MM.1S (cell line): Measurements from ENCODE around the gene TXNL4B.

ENCODE experiments used
- DNase-seq: peaks from one replicate; pipeline ENCODE4 v3.0.0-alpha.2; 2015
- H2AFZ ChIP-seq: fragments of 300-600 bp; sonication (generic); 2 replicates; pipeline ENCODE4 v1.6.0; 2016; ENCODE audit warnings: antibody characterized with exemption, low read length
- H3F3A ChIP-seq: fragments of 300-600 bp; sonication (generic); 2 replicates; pipeline ENCODE4 v1.6.1; 2016; ENCODE audit warnings: mild to moderate bottlenecking, antibody characterized with exemption, low read length, moderate library complexity, mixed read lengths; ENCODE audit not compliant: insufficient read depth
- H3K27ac ChIP-seq: fragments of 300-600 bp; sonication (generic); 2 replicates; pipeline ENCODE4 v1.5.1; 2016; ENCODE audit warnings: mild to moderate bottlenecking, low read length
- H3K27me3 ChIP-seq: fragments of 300-600 bp; sonication (generic); replicated peaks from 2 replicates; pipeline ENCODE4 v1.6.0; 2016; ENCODE audit warnings: low read length; ENCODE audit not compliant: insufficient read depth
- H3K36me3 ChIP-seq: fragments of 300-600 bp; sonication (generic); replicated peaks from 2 replicates; pipeline ENCODE4 v1.6.1; 2016; ENCODE audit warnings: mild to moderate bottlenecking, low read length, mixed read lengths; ENCODE audit not compliant: insufficient read depth
- H3K4me1 ChIP-seq: fragments of 300-600 bp; sonication (generic); 2 replicates; pipeline ENCODE4 v1.6.1; 2016; ENCODE audit warnings: low read length, mixed read lengths
- H3K4me2 ChIP-seq: fragments of 300-600 bp; sonication (generic); 2 replicates; pipeline ENCODE4 v1.6.0; 2016; ENCODE audit warnings: low read depth, low read length
- H3K4me3 ChIP-seq: fragments of 300-600 bp; sonication (generic); 2 replicates; pipeline ENCODE4 v1.5.1; 2016; ENCODE audit warnings: low read length, mixed read lengths
- H3K79me2 ChIP-seq: fragments of 300-600 bp; sonication (generic); 2 replicates; pipeline ENCODE4 v1.6.1; 2016; ENCODE audit warnings: mixed run types, low read length, mixed read lengths
- H3K9ac ChIP-seq: fragments of 300-600 bp; sonication (generic); 2 replicates; pipeline ENCODE4 v1.6.1; 2016; ENCODE audit warnings: low read length, mixed read lengths
- H3K9me2 ChIP-seq: fragments of 300-600 bp; sonication (generic); replicated peaks from 2 replicates; pipeline ENCODE4 v1.6.1; 2016; ENCODE audit warnings: mild to moderate bottlenecking, low read length, mixed read lengths; ENCODE audit not compliant: insufficient read depth
- H3K9me3 ChIP-seq: fragments of 300-600 bp; sonication (generic); replicated peaks from 2 replicates; pipeline ENCODE4 v1.6.1; 2016; ENCODE audit warnings: mild to moderate bottlenecking, low read length, mixed read lengths; ENCODE audit not compliant: insufficient read depth
- H4K20me1 ChIP-seq: fragments of 300-600 bp; sonication (generic); 2 replicates; pipeline ENCODE4 v1.6.1; 2016; ENCODE audit warnings: mild to moderate bottlenecking, low read length, moderate library complexity, mixed read lengths; ENCODE audit not compliant: insufficient read depth
- CTCF ChIP-seq: fragments of 300-600 bp; sonication (generic); IDR thresholded peaks from 2 replicates; pipeline ENCODE4 v1.5.1; 2016; ENCODE audit warnings: antibody characterized with exemption, low read length, mixed read lengths
- EZH2 ChIP-seq: fragments of 300-600 bp; sonication (generic); optimal IDR thresholded peaks from 2 replicates; pipeline ENCODE3; 2017; ENCODE audit warnings: low read depth, mild to moderate bottlenecking, antibody characterized with exemption, low read length, mixed read lengths
- EZH2phosphoT487 ChIP-seq: fragments of 300-600 bp; sonication (generic); IDR thresholded peaks from 2 replicates; pipeline ENCODE4 v1.6.1; 2018; ENCODE audit warnings: antibody characterized with exemption, low read length

Gene TXNL4B

GRCh38 chr16:72066747-72067146 lies 26.7 kb downstream of the TXNL4B start:
- peak; percentile 41 for DNase-seq
- Histone ChIP-seq H3K27me3 (no peaks in the 10 kb centered on the region), H3K9me2 (no peaks in the 10 kb centered on the region), H3F3A (no peaks in the 10 kb centered on the region), H3K36me3 (no peaks in the 10 kb centered on the region), H3K4me1 (no peaks in the 10 kb centered on the region), H3K9me3 (no peaks in the 10 kb centered on the region), H4K20me1 (no peaks in the 10 kb centered on the region), H3K4me3 (no peak overlapping the region), H3K9ac (no peak overlapping the region), H2AFZ (no peak overlapping the region), H3K27ac (no peak overlapping the region), H3K4me2 (no peak overlapping the region), H3K79me2 (no peaks in the 10 kb centered on the region)
- TF ChIP-seq EZH2 (no peak), CTCF (peak; percentile 63), EZH2phosphoT487 (no peak)

- no peak overlapping the region for H3K27ac ChIP-seq
- TF ChIP-seq EZH2 = no peak
- TF ChIP-seq EZH2phosphoT487 = no peak
- TF ChIP-seq CTCF = no peak
- no peak for DNase-seq
These were observed 29.0 kb downstream of the TXNL4B start for GRCh38 chr16:72064361-72064894.

GRCh38 chr16:72061564-72061963 lies 31.9 kb downstream of the TXNL4B start:
- no peaks in the 10 kb centered on the region for H3K27me3 ChIP-seq
- no peak overlapping the region for H3K4me2 ChIP-seq
- H3K9ac ChIP-seq = no peak overlapping the region
- TF ChIP-seq EZH2phosphoT487 (no peak), CTCF (no peak), EZH2 (no peak)
- no peaks in the 10 kb centered on the region for H3K79me2 ChIP-seq
- H3K36me3 ChIP-seq = no peaks in the 10 kb centered on the region
- no peaks in the 10 kb centered on the region for H3K9me2 ChIP-seq
- H3K4me1 ChIP-seq = no peaks in the 10 kb centered on the region
- H3F3A ChIP-seq = no peaks in the 10 kb centered on the region
- H2AFZ ChIP-seq = no peak overlapping the region
- no peak overlapping the region for H3K4me3 ChIP-seq
- H3K9me3 ChIP-seq = no peaks in the 10 kb centered on the region
- H3K27ac ChIP-seq = no peak overlapping the region
- no peak for DNase-seq
- no peaks in the 10 kb centered on the region for H4K20me1 ChIP-seq

More at GRCh38 chr16:72064361-72064894, 29.0 kb downstream of the TXNL4B start:
- H3K9me3 ChIP-seq = no peaks in the 10 kb centered on the region
- H4K20me1 ChIP-seq = no peaks in the 10 kb centered on the region
- no peaks in the 10 kb centered on the region for H3K36me3 ChIP-seq
- H3K79me2 ChIP-seq = no peaks in the 10 kb centered on the region
- H3K4me2 ChIP-seq = no peak overlapping the region
- no peak overlapping the region for H3K4me3 ChIP-seq
- H3F3A ChIP-seq = no peaks in the 10 kb centered on the region
- no peak overlapping the region for H3K9ac ChIP-seq
- H3K27me3 ChIP-seq = no peaks in the 10 kb centered on the region
- H3K4me1 ChIP-seq = no peaks in the 10 kb centered on the region
- no peaks in the 10 kb centered on the region for H3K9me2 ChIP-seq
- H2AFZ ChIP-seq = no peak overlapping the region
